Activated naive CD8-positive, alpha-beta T cell treated with anti-CD3 and anti-CD28 coated beads, Interleukin-2, amount 10 ng/mL, durations not matched to agents 7 days and 5 days (primary cell): ENCODE data around the gene ACP1. TPM values are rescaled to one million over a fixed set of nuclear protein-coding genes. Genes with fewer than 3 reads are reported as not detected.

ENCODE experiments used
- ATAC-seq: fragments of 150-1000 bp; cut with Tn5 transposase; one replicate; pipeline ENCODE4 v1.10.0; 2021; ENCODE audit warnings: low read depth, moderate library complexity
- POLR2A ChIA-PET: fragments of 350-600 bp; sonication (Branson Sonifier 250); formaldehyde crosslinking; loops from one replicate; lab custom pipeline; 2021; ENCODE audit warnings: antibody characterized with exemption; lab: Charles Lee
- DNase-seq: peaks from one replicate; pipeline ENCODE4 v3.0.0; 2021
- H3K27ac Mint-ChIP-seq: one replicate; pipeline ENCODE4 v1.8.0; 2022; ENCODE audit warnings: mild to moderate bottlenecking, mixed read lengths
- H3K27me3 Mint-ChIP-seq: one replicate; pipeline ENCODE4 v1.8.0; 2022; ENCODE audit warnings: mild to moderate bottlenecking, moderate library complexity, mixed read lengths
- H3K36me3 Mint-ChIP-seq: one replicate; pipeline ENCODE4 v1.8.0; 2021; ENCODE audit warnings: mild to moderate bottlenecking, mixed read lengths
- H3K4me1 Mint-ChIP-seq: one replicate; pipeline ENCODE4 v1.8.0; 2021; ENCODE audit warnings: mixed read lengths
- H3K4me3 Mint-ChIP-seq: one replicate; pipeline ENCODE4 v1.8.0; 2022; ENCODE audit warnings: mild to moderate bottlenecking, moderate library complexity, mixed read lengths
- H3K9me3 Mint-ChIP-seq: one replicate; pipeline ENCODE4 v1.8.0; 2021; ENCODE audit warnings: mixed read lengths
- total RNA-seq, 2 experiments: library from RNA; stranded (reverse); gene quantifications; one replicate each; pipeline ENCODE4 v1.2.3, GENCODE V29; 2021

The ACP1 gene
- 100 to 1,000 TPM in 1 of 2 experiments, 10 to 100 TPM in 1; 88.9 to 101 TPM for total RNA-seq

- H3K4me1 Mint-ChIP-seq = peaks cover 32% of the 10 kb centered on the region
- DNase-seq = peak; percentile 98
- ATAC-seq = peak; percentile 95
- POLR2A ChIA-PET = no interaction called here
- H3K27me3 Mint-ChIP-seq = no peaks in the 10 kb centered on the region
- peak within 1 kb of the TSS; percentile 91 for H3K4me3 Mint-ChIP-seq
- H3K27ac Mint-ChIP-seq = peak within 1 kb of the TSS; percentile 92
- no peaks in the 10 kb centered on the region for H3K9me3 Mint-ChIP-seq
- H3K36me3 Mint-ChIP-seq = peaks cover 5% of the 10 kb centered on the region
These were observed at the start of gene ACP1 for GRCh38 chr2:264493-265468. TSS of gene ACP1 (plus strand) at chr2:264947. CDS start at chr2:264965, 18 bp downstream.

- ATAC-seq = no peak
- Mint-ChIP-seq H3K4me3 (no peak overlapping the region), H3K9me3 (no peaks in the 10 kb centered on the region), H3K27me3 (peaks cover 3% of the 10 kb centered on the region), H3K36me3 (peaks cover 2% of the 10 kb centered on the region), H3K4me1 (no peaks in the 10 kb centered on the region), H3K27ac (no peak overlapping the region)
- no peak for DNase-seq
- POLR2A ChIA-PET = no interaction called here
These were observed 48.7 kb upstream of the ACP1 start for GRCh38 chr2:216068-216467.

- Mint-ChIP-seq H3K36me3 (peaks cover 15% of the 10 kb centered on the region), H3K27me3 (no peaks in the 10 kb centered on the region), H3K4me3 (no peak overlapping the region), H3K4me1 (peaks cover 2% of the 10 kb centered on the region), H3K9me3 (no peaks in the 10 kb centered on the region), H3K27ac (no peak overlapping the region)
- POLR2A ChIA-PET = no interaction called here
- DNase-seq = no peak
- no peak for ATAC-seq
These were observed 41.3 kb upstream of the ACP1 start for GRCh38 chr2:223451-223850.

GRCh38 chr2:223971-224760 lies 40.6 kb upstream of the ACP1 start:
- DNase-seq (no peak), ATAC-seq (no peak)
- H3K4me3 Mint-ChIP-seq = no peak overlapping the region
- H3K36me3 Mint-ChIP-seq = peaks cover 15% of the 10 kb centered on the region
- POLR2A ChIA-PET = no interaction called here
- no peaks in the 10 kb centered on the region for H3K9me3 Mint-ChIP-seq
- H3K4me1 Mint-ChIP-seq = peaks cover 2% of the 10 kb centered on the region
- H3K27ac Mint-ChIP-seq = no peak overlapping the region
- no peaks in the 10 kb centered on the region for H3K27me3 Mint-ChIP-seq

- no peak for DNase-seq
- Mint-ChIP-seq H3K4me3 (no peak overlapping the region), H3K27me3 (no peaks in the 10 kb centered on the region), H3K36me3 (peaks cover 19% of the 10 kb centered on the region), H3K9me3 (no peaks in the 10 kb centered on the region), H3K4me1 (no peaks in the 10 kb centered on the region), H3K27ac (no peak overlapping the region)
- no peak for ATAC-seq
- POLR2A ChIA-PET = no interaction called here
These were observed 36.6 kb upstream of the ACP1 start for GRCh38 chr2:228115-228514.

GRCh38 chr2:228518-229278 lies 36.0 kb upstream of the ACP1 start:
- ATAC-seq (no peak), DNase-seq (no peak)
- Mint-ChIP-seq H3K4me3 (no peak overlapping the region), H3K27ac (no peak overlapping the region), H3K9me3 (no peaks in the 10 kb centered on the region), H3K36me3 (peaks cover 19% of the 10 kb centered on the region), H3K4me1 (no peaks in the 10 kb centered on the region), H3K27me3 (no peaks in the 10 kb centered on the region)
- POLR2A ChIA-PET = no interaction called here

GRCh38 chr2:231521-232185 lies 33.1 kb upstream of the ACP1 start:
- Mint-ChIP-seq H3K4me3 (no peak overlapping the region), H3K27me3 (no peaks in the 10 kb centered on the region), H3K36me3 (peaks cover 7% of the 10 kb centered on the region), H3K27ac (no peak overlapping the region), H3K4me1 (no peaks in the 10 kb centered on the region), H3K9me3 (no peaks in the 10 kb centered on the region)
- POLR2A ChIA-PET = no interaction called here
- DNase-seq (no peak), ATAC-seq (no peak)

GRCh38 chr2:233030-233429 lies 31.7 kb upstream of the ACP1 start:
- DNase-seq = no peak
- Mint-ChIP-seq H3K9me3 (no peaks in the 10 kb centered on the region), H3K36me3 (peaks cover 3% of the 10 kb centered on the region), H3K4me3 (no peak overlapping the region), H3K27ac (no peak overlapping the region), H3K4me1 (no peaks in the 10 kb centered on the region), H3K27me3 (no peaks in the 10 kb centered on the region)
- POLR2A ChIA-PET = no interaction called here
- ATAC-seq = no peak

GRCh38 chr2:234421-234820 lies 30.3 kb upstream of the ACP1 start:
- POLR2A ChIA-PET = no interaction called here
- H3K36me3 Mint-ChIP-seq = peaks cover 3% of the 10 kb centered on the region

GRCh38 chr2:236993-237539 lies 27.7 kb upstream of the ACP1 start:
- Mint-ChIP-seq H3K4me3 (no peak overlapping the region), H3K27me3 (no peaks in the 10 kb centered on the region), H3K27ac (no peak overlapping the region), H3K36me3 (peaks cover 6% of the 10 kb centered on the region), H3K9me3 (peaks cover 2% of the 10 kb centered on the region), H3K4me1 (no peaks in the 10 kb centered on the region)
- no peak for DNase-seq
- POLR2A ChIA-PET = no interaction called here
- no peak for ATAC-seq

More at GRCh38 chr2:234421-234820, 30.3 kb upstream of the ACP1 start:
- Mint-ChIP-seq H3K27me3 (no peaks in the 10 kb centered on the region), H3K4me1 (no peaks in the 10 kb centered on the region), H3K27ac (no peak overlapping the region), H3K4me3 (no peak overlapping the region), H3K9me3 (no peaks in the 10 kb centered on the region)
- ATAC-seq (no peak), DNase-seq (no peak)

- POLR2A ChIA-PET = no interaction called here
- ATAC-seq = no peak
- peaks cover 2% of the 10 kb centered on the region for H3K9me3 Mint-ChIP-seq
- no peak overlapping the region for H3K27ac Mint-ChIP-seq
- no peak overlapping the region for H3K4me3 Mint-ChIP-seq
- no peaks in the 10 kb centered on the region for H3K27me3 Mint-ChIP-seq
- peaks cover 4% of the 10 kb centered on the region for H3K36me3 Mint-ChIP-seq
- no peaks in the 10 kb centered on the region for H3K4me1 Mint-ChIP-seq
- DNase-seq = no peak
These were observed 26.9 kb upstream of the ACP1 start for GRCh38 chr2:237878-238277.

GRCh38 chr2:238431-238830 lies 26.3 kb upstream of the ACP1 start:
- POLR2A ChIA-PET = no interaction called here
- Mint-ChIP-seq H3K27ac (no peak overlapping the region), H3K27me3 (no peaks in the 10 kb centered on the region), H3K36me3 (peaks cover 9% of the 10 kb centered on the region), H3K4me3 (no peak overlapping the region), H3K4me1 (no peaks in the 10 kb centered on the region), H3K9me3 (peaks cover 2% of the 10 kb centered on the region)
- DNase-seq (no peak), ATAC-seq (no peak)
